ENCODE results near the gene TTC38.

Gene TTC38

GRCh38 chr22:46240073-46240472, 27.7 kb upstream of the TTC38 start:
- Mint-ChIP-seq H3K36me3 (peaks cover 3% of the 10 kb centered on the region), H3K27me3 (no peaks in the 10 kb centered on the region), H3K4me1 (ENCODE audit: low read depth) (peaks cover 15% of the 10 kb centered on the region), H3K27ac (peak overlapping the region; percentile 70), H3K9me3 (ENCODE audit: low read depth) (no peaks in the 10 kb centered on the region), H3K4me3 (peak overlapping the region; percentile 27)

- H3K9me3 Mint-ChIP-seq (ENCODE audit: low read depth) = no peaks in the 10 kb centered on the region
- H3K4me3 Mint-ChIP-seq = no peak overlapping the region
- H3K27ac Mint-ChIP-seq = no peak overlapping the region
- H3K36me3 Mint-ChIP-seq = peaks cover 2% of the 10 kb centered on the region
- no peaks in the 10 kb centered on the region for H3K27me3 Mint-ChIP-seq
- H3K4me1 Mint-ChIP-seq (ENCODE audit: low read depth) = peaks cover 15% of the 10 kb centered on the region
These were observed 27.3 kb upstream of the TTC38 start for GRCh38 chr22:46240506-46240905.

GRCh38 chr22:46240907-46241306, 26.9 kb upstream of the TTC38 start:
- Mint-ChIP-seq H3K27ac (no peak overlapping the region), H3K4me3 (no peak overlapping the region), H3K4me1 (ENCODE audit: low read depth) (peaks cover 15% of the 10 kb centered on the region), H3K36me3 (peaks cover 4% of the 10 kb centered on the region), H3K9me3 (ENCODE audit: low read depth) (no peaks in the 10 kb centered on the region), H3K27me3 (no peaks in the 10 kb centered on the region)

GRCh38 chr22:46241396-46242007, 26.3 kb upstream of the TTC38 start:
- H3K4me1 Mint-ChIP-seq (ENCODE audit: low read depth) = peaks cover 16% of the 10 kb centered on the region
- no peak overlapping the region for H3K27ac Mint-ChIP-seq
- H3K4me3 Mint-ChIP-seq = no peak overlapping the region
- peaks cover 3% of the 10 kb centered on the region for H3K36me3 Mint-ChIP-seq
- no peaks in the 10 kb centered on the region for H3K9me3 Mint-ChIP-seq (ENCODE audit: low read depth)
- H3K27me3 Mint-ChIP-seq = no peaks in the 10 kb centered on the region

- Mint-ChIP-seq H3K9me3 (ENCODE audit: low read depth) (no peaks in the 10 kb centered on the region), H3K4me3 (no peak overlapping the region), H3K4me1 (ENCODE audit: low read depth) (peaks cover 16% of the 10 kb centered on the region), H3K36me3 (peaks cover 2% of the 10 kb centered on the region), H3K27ac (no peak overlapping the region), H3K27me3 (no peaks in the 10 kb centered on the region)
These were observed 25.7 kb upstream of the TTC38 start for GRCh38 chr22:46242076-46242475.

- peaks cover 17% of the 10 kb centered on the region for H3K4me1 Mint-ChIP-seq (ENCODE audit: low read depth)
- H3K4me3 Mint-ChIP-seq = no peak overlapping the region
- H3K27ac Mint-ChIP-seq = no peak overlapping the region
- no peaks in the 10 kb centered on the region for H3K9me3 Mint-ChIP-seq (ENCODE audit: low read depth)
- H3K36me3 Mint-ChIP-seq = peaks cover 2% of the 10 kb centered on the region
- H3K27me3 Mint-ChIP-seq = no peaks in the 10 kb centered on the region
These were observed 23.0 kb upstream of the TTC38 start for GRCh38 chr22:46244771-46245170.

- peaks cover 10% of the 10 kb centered on the region for H3K4me1 Mint-ChIP-seq (ENCODE audit: low read depth)
- H3K27ac Mint-ChIP-seq = no peak overlapping the region
These were observed 22.3 kb upstream of the TTC38 start for GRCh38 chr22:46245511-46245910.

GRCh38 chr22:46246178-46246577, 21.6 kb upstream of the TTC38 start:
- Mint-ChIP-seq H3K9me3 (ENCODE audit: low read depth) (no peaks in the 10 kb centered on the region), H3K27me3 (no peaks in the 10 kb centered on the region), H3K27ac (no peak overlapping the region), H3K4me3 (no peak overlapping the region), H3K36me3 (peaks cover 2% of the 10 kb centered on the region), H3K4me1 (ENCODE audit: low read depth) (peaks cover 10% of the 10 kb centered on the region)

More at GRCh38 chr22:46245511-46245910, 22.3 kb upstream of the TTC38 start:
- Mint-ChIP-seq H3K9me3 (ENCODE audit: low read depth) (no peaks in the 10 kb centered on the region), H3K36me3 (peaks cover 2% of the 10 kb centered on the region), H3K27me3 (no peaks in the 10 kb centered on the region), H3K4me3 (no peak overlapping the region)

- Mint-ChIP-seq H3K27me3 (no peaks in the 10 kb centered on the region), H3K4me1 (ENCODE audit: low read depth) (peaks cover 18% of the 10 kb centered on the region), H3K9me3 (ENCODE audit: low read depth) (no peaks in the 10 kb centered on the region), H3K36me3 (peaks cover 2% of the 10 kb centered on the region), H3K27ac (no peak overlapping the region), H3K4me3 (peak overlapping the region; percentile 5)
These were observed 20.3 kb upstream of the TTC38 start for GRCh38 chr22:46247443-46247975.

- no peaks in the 10 kb centered on the region for H3K9me3 Mint-ChIP-seq (ENCODE audit: low read depth)
- peaks cover 2% of the 10 kb centered on the region for H3K36me3 Mint-ChIP-seq
- peaks cover 27% of the 10 kb centered on the region for H3K4me1 Mint-ChIP-seq (ENCODE audit: low read depth)
- H3K4me3 Mint-ChIP-seq = peak within 1 kb of the TSS; percentile 81
- H3K27ac Mint-ChIP-seq = peak within 1 kb of the TSS; percentile 76
- H3K27me3 Mint-ChIP-seq = no peaks in the 10 kb centered on the region
These were observed 17.6 kb upstream of the TTC38 start, which contains the start of gene CDPF1 for GRCh38 chr22:46250035-46250782. TSS of gene CDPF1 (minus strand) at chr22:46250293. CDS start at chr22:46248284, 2,009 bp downstream.

GRCh38 chr22:46250783-46251125, 17.1 kb upstream of the TTC38 start:
- no peaks in the 10 kb centered on the region for H3K27me3 Mint-ChIP-seq
- H3K9me3 Mint-ChIP-seq (ENCODE audit: low read depth) = no peaks in the 10 kb centered on the region
- no peaks in the 10 kb centered on the region for H3K36me3 Mint-ChIP-seq
- H3K27ac Mint-ChIP-seq = peak overlapping the region; percentile 76
- H3K4me3 Mint-ChIP-seq = peak overlapping the region; percentile 81
- peaks cover 27% of the 10 kb centered on the region for H3K4me1 Mint-ChIP-seq (ENCODE audit: low read depth)

- Mint-ChIP-seq H3K9me3 (ENCODE audit: low read depth) (no peaks in the 10 kb centered on the region), H3K4me3 (peak overlapping the region; percentile 81), H3K27me3 (no peaks in the 10 kb centered on the region), H3K36me3 (no peaks in the 10 kb centered on the region), H3K4me1 (ENCODE audit: low read depth) (peaks cover 26% of the 10 kb centered on the region), H3K27ac (peak overlapping the region; percentile 76)
These were observed 16.5 kb upstream of the TTC38 start for GRCh38 chr22:46251266-46251665.

GRCh38 chr22:46251816-46252380, 15.9 kb upstream of the TTC38 start:
- Mint-ChIP-seq H3K27ac (peak overlapping the region; percentile 50), H3K4me1 (ENCODE audit: low read depth) (peaks cover 25% of the 10 kb centered on the region), H3K4me3 (peak overlapping the region; percentile 81), H3K9me3 (ENCODE audit: low read depth) (no peaks in the 10 kb centered on the region), H3K27me3 (no peaks in the 10 kb centered on the region), H3K36me3 (no peaks in the 10 kb centered on the region)

GRCh38 chr22:46256358-46256958, 11.3 kb upstream of the TTC38 start:
- Mint-ChIP-seq H3K4me3 (no peak overlapping the region), H3K27me3 (peaks cover 23% of the 10 kb centered on the region), H3K36me3 (no peaks in the 10 kb centered on the region), H3K9me3 (ENCODE audit: low read depth) (peaks cover 5% of the 10 kb centered on the region), H3K27ac (no peak overlapping the region), H3K4me1 (ENCODE audit: low read depth) (peaks cover 13% of the 10 kb centered on the region)

GRCh38 chr22:46259374-46259773, 8.4 kb upstream of the TTC38 start:
- Mint-ChIP-seq H3K9me3 (ENCODE audit: low read depth) (peaks cover 5% of the 10 kb centered on the region), H3K27me3 (peaks cover 39% of the 10 kb centered on the region)

More at GRCh38 chr22:46259374-46259773, 8.4 kb upstream of the TTC38 start:
- no peak overlapping the region for H3K4me3 Mint-ChIP-seq
- H3K36me3 Mint-ChIP-seq = no peaks in the 10 kb centered on the region
- no peak overlapping the region for H3K27ac Mint-ChIP-seq
- peaks cover 4% of the 10 kb centered on the region for H3K4me1 Mint-ChIP-seq (ENCODE audit: low read depth)

Data from activated naive CD8-positive, alpha-beta T cell (primary cell).